GM13977 (cell line): Measurements from ENCODE around the gene FRMD1.

Experiments used
- DNase-seq: peaks from one replicate; pipeline ENCODE4 v3.0.0; 2012; ENCODE audit warnings: low spot score
- CTCF ChIP-seq: IDR thresholded peaks from 2 replicates; pipeline ENCODE4 v1.5.1; 2012; ENCODE audit warnings: mild to moderate bottlenecking, control low read depth; ENCODE audit not compliant: insufficient read depth; ENCODE audit errors: extremely low read depth, missing control alignments
- in situ Hi-C: fragments of 300-500 bp; cut with MboI; formaldehyde crosslinking; loops from one replicate; pipeline ENCODE4 v1.12.0; 2022; ENCODE audit warnings: low sequenced_read_pairs, low pct_unique_long_range_greater_than_20kb, mixed read lengths, inconsistent platforms; ENCODE audit not compliant: unreplicated experiment

Gene FRMD1

GRCh38 chr6:168064226-168064807, 14.7 kb downstream of the FRMD1 start:
- in situ Hi-C loops = no loop called here
- no peak for TF ChIP-seq CTCF

GRCh38 chr6:168063431-168063830, 15.6 kb downstream of the FRMD1 start:
- no peak for DNase-seq
- in situ Hi-C loops = no loop called here
- TF ChIP-seq CTCF = no peak

More at GRCh38 chr6:168064226-168064807, 14.7 kb downstream of the FRMD1 start:
- no peak for DNase-seq

GRCh38 chr6:168062346-168063289, 16.4 kb downstream of the FRMD1 start:
- no peak for TF ChIP-seq CTCF
- no peak for DNase-seq
- in situ Hi-C loops = no loop called here

- DNase-seq = no peak
- TF ChIP-seq CTCF = no peak
- in situ Hi-C loops = no loop called here
Measured at GRCh38 chr6:168061269-168062210, 17.5 kb downstream of the FRMD1 start.

GRCh38 chr6:168060521-168060931, 18.5 kb downstream of the FRMD1 start:
- in situ Hi-C loops = no loop called here
- no peak for TF ChIP-seq CTCF

More at GRCh38 chr6:168060521-168060931, 18.5 kb downstream of the FRMD1 start:
- DNase-seq = no peak
